Stomach (tissue), 4 donors: ENCODE measurements around the gene CAMK2A.

Source experiments
- CTCF ChIP-seq, 7 experiments: fragments of 450-650 bp in 4 of 7; fragments of 200-600 bp in 3 of 7; sonication (generic) in 3 of 7; IDR thresholded peaks; one replicate each; pipeline ENCODE4 v1.5.1; 2016 to 2019; ENCODE audit warnings: antibody characterized with exemption in 7 of 7, control low read depth in 2 of 7, mild to moderate bottlenecking in 1 of 7
- POLR2AphosphoS5 ChIP-seq, 3 donors: sonication (generic); formaldehyde crosslinking; IDR thresholded peaks; one replicate each; pipeline ENCODE4 v1.6.1; 2016; ENCODE audit warnings: antibody characterized with exemption in 3 of 3

- TF ChIP-seq POLR2AphosphoS5 (IDR thresholded peaks at IDR 0.05): no peak
- no peak for TF ChIP-seq CTCF (IDR thresholded peaks at IDR 0.05)
Observed at GRCh38 chr5:150338546-150338945, 49.0 kb upstream of the CAMK2A start.
